CD4-positive, CD25-positive, alpha-beta regulatory T cell (primary cell): ENCODE results near the gene HSFY1. TPM values are rescaled to one million over a fixed set of nuclear protein-coding genes. Genes with fewer than 3 reads are reported as not detected.
"Not testable (repeated sequence)": the region's sequence is repeated elsewhere in the genome, so short reads cannot be mapped to it uniquely, and the experiment has no call there.

Experiments used
- ATAC-seq, 2 donors: fragments of 150-1000 bp; cut with Tn5 transposase; one replicate each; pipeline ENCODE4 v1.10.0; 2021; ENCODE audit warnings: low read depth in 2 of 2, moderate number of reproducible peaks in 2 of 2, moderate library complexity in 1 of 2
- DNase-seq, 3 donors: peaks; one replicate each; pipeline versions ENCODE4 v3.0.0 to v3.0.0-alpha.2; 2012 to 2022; ENCODE audit warnings: mixed read lengths in 1 of 3
- H3K27ac ChIP-seq: one replicate; pipeline ENCODE4 v1.7.0; 2013; ENCODE audit warnings: mild to moderate bottlenecking, low read length; ENCODE audit not compliant: insufficient read depth, poor library complexity, severe bottlenecking
- H3K27me3 ChIP-seq: one replicate; pipeline ENCODE4 v1.7.0; 2013; ENCODE audit warnings: low read length; ENCODE audit not compliant: control insufficient read depth, insufficient read depth
- H3K36me3 ChIP-seq: one replicate; pipeline ENCODE4 v1.7.0; 2013; ENCODE audit warnings: mild to moderate bottlenecking, low read length, moderate library complexity; ENCODE audit not compliant: control insufficient read depth, insufficient read depth
- H3K4me1 ChIP-seq: 2 replicates; pipeline ENCODE4 v1.7.0; 2013; ENCODE audit warnings: mild to moderate bottlenecking, low read length; ENCODE audit not compliant: insufficient read depth, control insufficient read depth, poor library complexity, severe bottlenecking
- H3K4me3 ChIP-seq: one replicate; pipeline ENCODE4 v1.7.0; 2013; ENCODE audit warnings: low read depth, mild to moderate bottlenecking, low read length, moderate library complexity
- H3K9me3 ChIP-seq, 2 experiments: 1 replicate in 1 of 2; 2 replicates in 1 of 2; pipeline ENCODE4 v1.7.0; 2013; ENCODE audit warnings: low read length in 2 of 2, mild to moderate bottlenecking in 1 of 2, moderate library complexity in 1 of 2; ENCODE audit not compliant: control insufficient read depth in 2 of 2
- H3K27ac Mint-ChIP-seq, 3 donors: one replicate each; pipeline ENCODE4 v1.8.0; 2020 to 2022; ENCODE audit warnings: mild to moderate bottlenecking in 3 of 3, mixed read lengths in 3 of 3, moderate library complexity in 2 of 3
- H3K27me3 Mint-ChIP-seq: one replicate; pipeline ENCODE4 v1.8.0; 2022; ENCODE audit warnings: mild to moderate bottlenecking, mixed read lengths
- H3K36me3 Mint-ChIP-seq: one replicate; pipeline ENCODE4 v1.8.0; 2020; ENCODE audit warnings: mixed read lengths
- H3K4me1 Mint-ChIP-seq, 4 donors: one replicate each; pipeline ENCODE4 v1.8.0; 2020 to 2022; ENCODE audit warnings: mixed read lengths in 4 of 4, mild to moderate bottlenecking in 1 of 4
- H3K4me3 Mint-ChIP-seq, 4 donors: one replicate each; pipeline ENCODE4 v1.8.0; 2020 to 2022; ENCODE audit warnings: mild to moderate bottlenecking in 4 of 4, mixed read lengths in 4 of 4, moderate library complexity in 3 of 4
- H3K9me3 Mint-ChIP-seq, 7 donors: one replicate each; pipeline ENCODE4 v1.8.0; 2020 to 2022; ENCODE audit warnings: mixed read lengths in 7 of 7, mild to moderate bottlenecking in 3 of 7, moderate library complexity in 2 of 7
- polyA plus RNA-seq, 4 donors: library from polyadenylated mRNA; unstranded; fragments of 300-500 nt; fragmentation: Illumina TruSeq; gene quantifications; one replicate each; pipeline ENCODE4 v1.2.3, GENCODE V29; 2021
- total RNA-seq: library from RNA; stranded (reverse); gene quantifications from one replicate; pipeline ENCODE4 v1.2.3, GENCODE V29; 2022

Gene HSFY1
- total RNA-seq (not detected), polyA plus RNA-seq (not detected)

GRCh38 chrY:18546420-18546819 lies at the start of gene HSFY1:
HSFY1 (plus strand) TSS chrY:18546720; CDS start chrY:18546788, 68 bp downstream.
- not testable (repeated sequence) for H3K9me3 ChIP-seq, H3K4me1 ChIP-seq, H3K27ac ChIP-seq, H3K36me3 Mint-ChIP-seq, H3K27me3 Mint-ChIP-seq, H3K27me3 ChIP-seq, H3K4me3 Mint-ChIP-seq, H3K4me3 ChIP-seq, H3K36me3 ChIP-seq, H3K9me3 Mint-ChIP-seq, DNase-seq, H3K4me1 Mint-ChIP-seq, H3K27ac Mint-ChIP-seq, ATAC-seq

DNA sequence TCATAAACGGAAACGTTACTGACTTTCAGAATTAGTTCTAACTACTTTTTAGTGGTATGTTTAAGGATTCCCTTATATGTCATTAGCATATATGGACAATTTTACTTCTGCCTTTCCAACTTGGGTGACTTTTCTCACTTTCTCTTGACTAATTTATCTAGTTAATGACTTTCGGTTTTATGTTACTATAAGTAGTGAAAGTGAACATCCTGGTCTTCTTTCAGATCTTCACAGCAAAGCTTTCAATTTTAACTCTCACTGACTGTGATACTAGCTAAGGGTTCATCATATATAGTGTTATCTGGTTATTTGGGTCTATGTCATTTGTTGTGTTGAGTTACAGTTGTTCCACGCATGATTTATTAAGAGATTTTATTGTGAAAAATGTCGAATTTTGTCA lies 42.3 kb upstream of the HSFY1 start:
- H3K27ac Mint-ChIP-seq, H3K36me3 Mint-ChIP-seq, H3K27me3 ChIP-seq, H3K4me1 Mint-ChIP-seq, H3K9me3 Mint-ChIP-seq, H3K4me1 ChIP-seq, H3K4me3 Mint-ChIP-seq, H3K27ac ChIP-seq, H3K27me3 Mint-ChIP-seq, DNase-seq, ATAC-seq, H3K36me3 ChIP-seq, H3K9me3 ChIP-seq, H3K4me3 ChIP-seq: not testable (repeated sequence)

GRCh38 chrY:18530995-18531655 lies 15.4 kb upstream of the HSFY1 start:
- not testable (repeated sequence) for H3K27ac ChIP-seq, ATAC-seq, H3K9me3 Mint-ChIP-seq, H3K27me3 ChIP-seq, H3K4me1 Mint-ChIP-seq, H3K27ac Mint-ChIP-seq, H3K36me3 Mint-ChIP-seq, H3K4me3 Mint-ChIP-seq, H3K9me3 ChIP-seq, DNase-seq, H3K36me3 ChIP-seq, H3K27me3 Mint-ChIP-seq, H3K4me3 ChIP-seq, H3K4me1 ChIP-seq

DNA sequence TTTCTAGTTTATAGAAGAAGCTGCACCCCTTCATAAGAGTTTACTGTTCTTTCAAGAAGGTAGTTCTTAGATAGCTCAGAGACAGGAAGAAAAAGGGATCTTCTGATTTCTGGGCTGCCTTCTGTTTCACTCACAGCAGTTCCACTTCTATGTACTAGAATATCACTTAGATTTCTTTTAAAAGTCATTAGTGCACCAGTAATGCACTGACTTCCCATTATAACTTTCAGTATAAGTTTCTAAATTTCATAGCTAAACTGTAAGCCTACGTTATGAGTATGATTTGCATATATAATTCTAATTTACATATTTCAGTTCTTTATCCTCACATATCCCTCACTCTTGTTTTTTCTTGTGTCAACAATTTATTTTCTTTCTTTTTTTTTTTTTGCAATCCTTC lies 7.6 kb upstream of the HSFY1 start:
- not testable (repeated sequence) for H3K9me3 Mint-ChIP-seq

GRCh38 chrY:18553132-18553531 lies 6.6 kb downstream of the HSFY1 start:
- H3K36me3 Mint-ChIP-seq, H3K4me3 Mint-ChIP-seq, ATAC-seq, H3K4me1 ChIP-seq, H3K27ac Mint-ChIP-seq, H3K27ac ChIP-seq, H3K36me3 ChIP-seq, H3K4me3 ChIP-seq, DNase-seq, H3K9me3 Mint-ChIP-seq, H3K4me1 Mint-ChIP-seq, H3K9me3 ChIP-seq, H3K27me3 ChIP-seq, H3K27me3 Mint-ChIP-seq: not testable (repeated sequence)

More for the DNA sequence above, 7.6 kb upstream of the HSFY1 start:
- not testable (repeated sequence) for H3K27ac Mint-ChIP-seq, ATAC-seq, H3K4me1 Mint-ChIP-seq, H3K36me3 Mint-ChIP-seq, H3K27me3 Mint-ChIP-seq, H3K36me3 ChIP-seq, H3K27me3 ChIP-seq, H3K9me3 ChIP-seq, H3K4me3 Mint-ChIP-seq, H3K4me3 ChIP-seq, H3K27ac ChIP-seq, H3K4me1 ChIP-seq, DNase-seq

DNA sequence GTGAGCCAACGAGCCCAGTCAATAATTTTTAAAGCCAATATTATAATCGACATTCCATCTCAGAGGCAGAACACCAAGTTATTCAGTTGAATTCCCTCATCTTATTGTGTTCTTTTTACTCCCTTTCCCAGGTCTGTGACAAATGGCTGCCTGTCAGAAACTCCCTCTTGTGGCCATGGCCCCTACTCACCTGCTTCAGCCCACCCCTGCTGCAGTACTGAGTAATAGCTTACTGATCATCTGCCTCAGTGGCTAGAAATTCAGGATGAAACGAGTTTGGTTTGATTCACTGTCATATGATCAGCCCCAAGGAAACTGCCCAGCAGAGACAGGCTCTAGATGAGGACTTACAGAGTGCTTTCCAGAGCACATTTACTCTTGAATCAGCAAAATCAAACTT lies 19.4 kb downstream of the HSFY1 start:
- not testable (repeated sequence) for H3K27ac ChIP-seq, H3K4me1 ChIP-seq, H3K9me3 ChIP-seq, H3K4me3 Mint-ChIP-seq, H3K27ac Mint-ChIP-seq, H3K4me3 ChIP-seq, H3K36me3 ChIP-seq, H3K36me3 Mint-ChIP-seq, ATAC-seq, H3K9me3 Mint-ChIP-seq, H3K27me3 Mint-ChIP-seq, H3K4me1 Mint-ChIP-seq, H3K27me3 ChIP-seq, DNase-seq

Other genes with a start within 250 kb of the HSFY1 start
- gene HSFY2, start 227.0 kb downstream of the HSFY1 start, total RNA-seq, result not detected
- not detected for gene HSFY2, start 227.0 kb downstream of the HSFY1 start, polyA plus RNA-seq